Measurements from ENCODE around the gene ZNF134.

GRCh38 chr19:57623091-57623490, 9.0 kb downstream of the ZNF134 start:
- TF ChIP-seq CTCF (IDR thresholded peaks at IDR 0.05) (no peak), POLR2A (IDR thresholded peaks at IDR 0.05) (no peak)
